ENCODE measurements around the gene GDAP2. TPM values are rescaled to one million over a fixed set of nuclear protein-coding genes. Genes with fewer than 3 reads are reported as not detected.

The GDAP2 gene, protein sequence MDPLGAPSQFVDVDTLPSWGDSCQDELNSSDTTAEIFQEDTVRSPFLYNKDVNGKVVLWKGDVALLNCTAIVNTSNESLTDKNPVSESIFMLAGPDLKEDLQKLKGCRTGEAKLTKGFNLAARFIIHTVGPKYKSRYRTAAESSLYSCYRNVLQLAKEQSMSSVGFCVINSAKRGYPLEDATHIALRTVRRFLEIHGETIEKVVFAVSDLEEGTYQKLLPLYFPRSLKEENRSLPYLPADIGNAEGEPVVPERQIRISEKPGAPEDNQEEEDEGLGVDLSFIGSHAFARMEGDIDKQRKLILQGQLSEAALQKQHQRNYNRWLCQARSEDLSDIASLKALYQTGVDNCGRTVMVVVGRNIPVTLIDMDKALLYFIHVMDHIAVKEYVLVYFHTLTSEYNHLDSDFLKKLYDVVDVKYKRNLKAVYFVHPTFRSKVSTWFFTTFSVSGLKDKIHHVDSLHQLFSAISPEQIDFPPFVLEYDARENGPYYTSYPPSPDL
- 10 to 100 TPM; 10.5 to 41.9 (median 28.2) TPM for total RNA-seq

DNA sequence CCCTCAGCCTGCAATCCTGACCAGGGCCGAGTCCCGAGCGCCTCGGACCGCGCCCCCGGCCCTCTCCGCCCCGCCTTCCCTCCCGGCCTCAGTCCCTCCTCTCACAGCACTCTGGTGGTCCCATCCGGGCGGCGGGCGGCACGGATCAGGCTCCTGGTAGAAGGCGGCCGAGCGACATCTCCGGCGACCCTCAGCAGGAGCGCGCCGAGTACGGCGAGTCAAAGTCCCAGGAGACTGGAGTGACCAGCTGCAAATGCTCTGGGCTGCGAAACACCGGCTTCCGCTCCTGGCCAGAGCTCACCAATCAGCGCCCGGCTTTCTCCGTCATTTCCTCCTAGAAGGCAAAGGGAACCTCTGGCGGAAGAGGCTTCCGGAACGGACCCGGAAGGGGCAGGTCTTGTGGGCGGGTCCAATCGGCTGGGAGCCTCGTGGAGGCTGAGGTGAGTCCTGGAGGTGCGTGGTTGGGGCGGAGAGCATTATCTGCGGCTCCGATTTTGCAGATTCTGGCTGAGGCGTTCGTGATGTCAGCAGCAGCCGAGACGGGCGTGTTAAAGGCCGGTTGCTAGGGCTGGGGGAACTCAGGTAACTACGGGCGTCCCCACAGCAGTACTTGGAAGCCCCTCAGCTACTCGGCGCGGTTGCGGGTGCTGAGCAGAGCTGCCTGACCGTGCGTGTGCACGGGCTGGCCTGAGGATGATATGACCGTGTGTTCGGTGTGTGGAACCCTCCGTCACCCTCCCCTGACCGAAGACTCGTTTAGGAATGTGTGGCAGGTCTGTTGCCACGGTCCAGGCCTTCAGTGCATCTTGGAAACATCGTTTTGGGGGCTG, at the start of gene GDAP2, which contains the start of gene WDR3:
GDAP2 (minus strand) TSS at position 279 of the 830 bp plus-strand sequence. CDS start 9,264 bp downstream, outside the sequence.
WDR3 (plus strand) TSS at position 397 of the 830 bp plus-strand sequence. CDS start 3,581 bp downstream, outside the sequence.
- intact Hi-C loops (cut with DNase I; ENCODE audit: low total_unique reads): no loop called here
- peaks cover 0 to 8% of the 10 kb centered on the region in 2 donors for H3K4me1 ChIP-seq
- H3K4me3 ChIP-seq: peak within 1 kb of the TSS; percentile 70 to 82
- TF ChIP-seq POLR2A (IDR thresholded peaks at IDR 0.05): peak; percentile 5 to 45
- TF ChIP-seq, protein P1, sequence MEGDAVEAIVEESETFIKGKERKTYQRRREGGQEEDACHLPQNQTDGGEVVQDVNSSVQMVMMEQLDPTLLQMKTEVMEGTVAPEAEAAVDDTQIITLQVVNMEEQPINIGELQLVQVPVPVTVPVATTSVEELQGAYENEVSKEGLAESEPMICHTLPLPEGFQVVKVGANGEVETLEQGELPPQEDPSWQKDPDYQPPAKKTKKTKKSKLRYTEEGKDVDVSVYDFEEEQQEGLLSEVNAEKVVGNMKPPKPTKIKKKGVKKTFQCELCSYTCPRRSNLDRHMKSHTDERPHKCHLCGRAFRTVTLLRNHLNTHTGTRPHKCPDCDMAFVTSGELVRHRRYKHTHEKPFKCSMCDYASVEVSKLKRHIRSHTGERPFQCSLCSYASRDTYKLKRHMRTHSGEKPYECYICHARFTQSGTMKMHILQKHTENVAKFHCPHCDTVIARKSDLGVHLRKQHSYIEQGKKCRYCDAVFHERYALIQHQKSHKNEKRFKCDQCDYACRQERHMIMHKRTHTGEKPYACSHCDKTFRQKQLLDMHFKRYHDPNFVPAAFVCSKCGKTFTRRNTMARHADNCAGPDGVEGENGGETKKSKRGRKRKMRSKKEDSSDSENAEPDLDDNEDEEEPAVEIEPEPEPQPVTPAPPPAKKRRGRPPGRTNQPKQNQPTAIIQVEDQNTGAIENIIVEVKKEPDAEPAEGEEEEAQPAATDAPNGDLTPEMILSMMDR (IDR thresholded peaks at IDR 0.05): no peak
- DNase-seq: peak; percentile 93 to 95
- no peaks in the 10 kb centered on the region for H3K9me3 ChIP-seq
- H3K27ac ChIP-seq: peak within 1 kb of the TSS; percentile 69 to 77
- H3K36me3 ChIP-seq: no peaks in the 10 kb centered on the region
- no peaks in the 10 kb centered on the region for H3K27me3 ChIP-seq

DNA sequence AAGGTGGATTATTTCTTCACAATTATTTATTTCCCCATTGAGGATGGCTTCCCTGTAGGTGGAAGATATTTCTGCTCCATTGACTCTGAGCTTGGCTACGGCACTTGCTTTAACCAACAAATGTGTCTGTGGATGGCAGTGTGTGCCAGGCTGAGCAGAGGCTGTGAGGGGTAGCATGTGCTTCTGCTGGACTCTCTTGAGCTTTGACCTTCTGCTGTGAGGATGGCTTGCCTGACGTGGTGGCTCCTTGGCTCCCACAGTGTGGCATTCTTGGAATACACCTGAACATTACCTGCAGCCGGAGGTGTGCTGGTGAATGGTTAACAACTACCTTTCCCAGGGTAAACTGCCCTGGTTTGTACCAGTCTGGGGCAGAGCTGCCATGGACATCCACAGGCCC, 47.0 kb upstream of the GDAP2 start:
- Histone ChIP-seq H3K27ac (no peak overlapping the region), H3K4me3 (no peak overlapping the region), H3K9me3 (no peaks in the 10 kb centered on the region), H3K4me1 (no peaks in the 10 kb centered on the region), H3K27me3 (no peaks in the 10 kb centered on the region), H3K36me3 (no peaks in the 10 kb centered on the region)
- intact Hi-C loops (cut with DNase I; ENCODE audit: low total_unique reads): no loop called here
- TF ChIP-seq POLR2A (IDR thresholded peaks at IDR 0.05): no peak
- TF ChIP-seq, protein P1 (IDR thresholded peaks at IDR 0.05): no peak
- no peak for DNase-seq

DNA sequence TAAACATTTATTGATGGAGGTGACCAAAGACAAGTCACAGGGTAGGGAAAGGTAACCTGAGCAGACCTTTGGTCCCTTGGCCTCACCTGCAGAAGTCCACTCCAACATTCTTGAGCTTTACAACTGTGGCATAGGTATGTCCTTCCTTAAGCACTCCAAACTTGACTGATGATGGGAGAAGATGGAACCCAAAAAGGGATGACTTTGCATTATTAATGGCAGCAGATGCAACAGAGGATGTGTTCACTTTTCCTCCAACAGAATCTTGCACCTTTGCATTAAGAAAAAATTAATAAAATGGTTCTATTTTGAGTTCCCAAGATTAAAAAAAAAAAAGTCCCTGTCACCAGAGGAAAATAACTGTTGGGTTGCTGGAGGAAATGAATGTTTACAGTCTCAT, 42.4 kb upstream of the GDAP2 start:
- H3K36me3 ChIP-seq: no peaks in the 10 kb centered on the region
- no peaks in the 10 kb centered on the region for H3K4me1 ChIP-seq
- H3K27ac ChIP-seq: no peak overlapping the region
- intact Hi-C loops (cut with DNase I; ENCODE audit: low total_unique reads): no loop called here
- no peak overlapping the region for H3K4me3 ChIP-seq
- no peaks in the 10 kb centered on the region for H3K9me3 ChIP-seq
- DNase-seq: no peak
- no peaks in the 10 kb centered on the region for H3K27me3 ChIP-seq
- no peak for TF ChIP-seq POLR2A (IDR thresholded peaks at IDR 0.05)
- TF ChIP-seq, protein P1 (IDR thresholded peaks at IDR 0.05): no peak

DNA sequence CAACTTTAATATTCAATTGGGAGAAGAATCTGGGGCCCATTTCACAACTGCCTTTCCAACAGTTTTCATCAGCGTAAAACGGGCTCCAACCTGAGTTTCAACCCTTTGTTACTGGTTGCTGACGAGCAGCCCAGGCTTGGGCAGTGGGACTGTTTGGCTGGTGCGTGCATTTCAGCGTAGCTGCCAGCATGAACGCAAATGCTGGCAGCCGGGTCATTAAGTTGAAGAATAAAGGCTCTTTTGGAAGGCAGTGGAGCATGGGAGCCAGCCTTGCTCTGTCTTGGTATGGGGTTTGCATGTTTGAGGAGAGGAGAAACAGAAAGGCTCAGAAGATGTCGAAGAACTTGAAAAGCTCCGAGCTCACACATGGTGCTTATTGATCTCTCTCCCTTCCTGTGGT, 40.8 kb upstream of the GDAP2 start:
- TF ChIP-seq POLR2A (IDR thresholded peaks at IDR 0.05): no peak
- intact Hi-C loops (cut with DNase I; ENCODE audit: low total_unique reads): no loop called here

DNA sequence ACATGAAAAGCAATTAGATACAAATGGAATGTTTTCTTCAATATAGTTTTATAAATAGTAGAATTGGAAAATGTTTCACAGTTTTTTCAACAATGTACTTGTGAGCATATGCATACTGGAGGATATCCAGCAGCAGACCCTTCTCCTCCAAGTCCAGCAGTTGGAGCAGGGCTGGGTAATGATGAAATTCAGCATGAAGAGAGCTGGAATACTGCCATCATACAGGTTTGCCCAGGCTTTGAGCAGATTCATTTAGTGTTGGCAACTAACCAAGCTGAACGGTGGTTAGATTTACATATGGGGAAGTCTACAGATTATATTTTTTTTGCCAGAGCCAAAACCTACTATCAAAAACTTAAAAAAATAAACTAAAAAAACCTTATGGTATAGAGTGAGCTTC, 38.5 kb upstream of the GDAP2 start:
- H3K9me3 ChIP-seq: no peaks in the 10 kb centered on the region
- no peaks in the 10 kb centered on the region for H3K27me3 ChIP-seq
- H3K4me3 ChIP-seq: no peak overlapping the region
- H3K4me1 ChIP-seq: no peaks in the 10 kb centered on the region
- H3K27ac ChIP-seq: no peak overlapping the region
- intact Hi-C loops (cut with DNase I; ENCODE audit: low total_unique reads): no loop called here
- no peaks in the 10 kb centered on the region for H3K36me3 ChIP-seq
- TF ChIP-seq POLR2A (IDR thresholded peaks at IDR 0.05): no peak
- TF ChIP-seq, protein P1 (IDR thresholded peaks at IDR 0.05): no peak
- no peak for DNase-seq

More for the DNA sequence above, 40.8 kb upstream of the GDAP2 start:
- Histone ChIP-seq H3K27me3 (no peaks in the 10 kb centered on the region), H3K36me3 (no peaks in the 10 kb centered on the region), H3K4me3 (no peak overlapping the region), H3K9me3 (no peaks in the 10 kb centered on the region), H3K4me1 (no peaks in the 10 kb centered on the region), H3K27ac (no peak overlapping the region)
- DNase-seq: no peak

Measured in uterus (tissue), 4 donors.